ENCODE results near the gene POU5F1. TPM values are rescaled to one million over a fixed set of nuclear protein-coding genes. Genes with fewer than 3 reads are reported as not detected.

POU5F1 gene
- total and polyA plus RNA-seq, 2 of the 4 experiments (the other 2 are of a cell fraction) = not detected

- Histone ChIP-seq H4K20me1 (ENCODE audit: insufficient read depth, low read length) (no peaks in the 10 kb centered on the region), H3K14ac (replicated peaks; ENCODE audit: low read depth, low read length) (no peak overlapping the region), H2AK5ac (ENCODE audit: low read depth, low read length) (no peak overlapping the region), H2AK9ac (replicated peaks; ENCODE audit: low read depth, low read length, poor library complexity) (no peak overlapping the region), H3K4ac (ENCODE audit: low read depth, low read length) (no peak overlapping the region), H3K9me3 (ENCODE audit: control insufficient read depth, insufficient read depth, low read length) (no peaks in the 10 kb centered on the region), H3K18ac (ENCODE audit: low read depth, low read length) (no peak overlapping the region), H3K27me3 (ENCODE audit: control insufficient read depth, insufficient read depth, low read length) (no peaks in the 10 kb centered on the region), H4K5ac (ENCODE audit: low read depth, low read length) (no peak overlapping the region), H3K56ac (ENCODE audit: extremely low read depth, insufficient read depth, low read length) (no peak overlapping the region), H3K4me1 (ENCODE audit: control insufficient read depth, insufficient read depth, low read length) (peaks cover 7% of the 10 kb centered on the region; the same call in 1 of the 2 replicates), H4K91ac (ENCODE audit: insufficient read depth, low read depth, low read length) (no peak overlapping the region), H3K23ac (ENCODE audit: low read depth, low read length) (no peak overlapping the region), H3K36me3 (ENCODE audit: control insufficient read depth, insufficient read depth, low read length) (no peaks in the 10 kb centered on the region; the same call in 1 of the 2 replicates), H3K27ac (ENCODE audit: insufficient read depth, low read length) (no peak overlapping the region), H3K9me1 (ENCODE audit: insufficient read depth, low read length) (peaks cover 9% of the 10 kb centered on the region; the same call in 1 of the 2 replicates), H3K4me2 (ENCODE audit: low read depth, low read length) (no peak overlapping the region), H2BK20ac (ENCODE audit: low read depth, low read length) (no peak overlapping the region), H2BK120ac (ENCODE audit: low read depth, low read length) (no peak overlapping the region), H3K9ac (ENCODE audit: low read depth, low read length) (no peak overlapping the region), H2BK15ac (ENCODE audit: low read depth, low read length) (no peak overlapping the region), H2BK5ac (ENCODE audit: low read depth, low read length, poor library complexity, severe bottlenecking) (no peak overlapping the region), H3K79me1 (ENCODE audit: low read depth in 1 of 2, low read length in 2 of 2) (no peaks in the 10 kb centered on the region), H2AFZ (replicated peaks; ENCODE audit: low read length, poor library complexity) (no peak overlapping the region), H3K4me3 (ENCODE audit: insufficient read depth, low read depth, low read length) (no peak overlapping the region), H4K8ac (ENCODE audit: low read depth in 2 of 2, low read length in 2 of 2) (no peak overlapping the region)
- DNase-seq (no peak), ATAC-seq (ENCODE audit: low read depth) (no peak)
- ChIA-PET POLR2A (ENCODE audit: unreplicated experiment) (no interaction called here), CTCF (no interaction called here)
- intact Hi-C loops (cut with micrococcal nuclease) = no loop called here
- no CpG with 5 or more reads among the region's 10 CpGs for WGBS, 2 experiments (ENCODE audit: extremely low coverage in 2 of 2, insufficient read length in 1 of 2)
- dilution Hi-C loops (cut with HindIII; ENCODE audit: low sequenced_read_pairs, unreplicated experiment) = no loop called here
- in situ Hi-C loops (cut with MboI; ENCODE audit: low sequenced_read_pairs) = no loop called here
- no TSS peak for BruUV-seq (replicated peaks)
- TF ChIP-seq MXI1 (IDR thresholded peaks at IDR 0.05; ENCODE audit: borderline replicate concordance, low read depth, low read length) (no peak), MAFK (IDR thresholded peaks at IDR 0.05; ENCODE audit: low read depth, low read length) (no peak), NFE2L2 (IDR thresholded peaks at IDR 0.05; ENCODE audit: low read depth, low read length) (no peak), BHLHE40 (IDR thresholded peaks at IDR 0.05; ENCODE audit: low read depth, low read length) (no peak), RAD21 (IDR thresholded peaks at IDR 0.05; ENCODE audit: low read length) (no peak), CHD1 (IDR thresholded peaks at IDR 0.05; ENCODE audit: low read depth, low read length) (no peak), RCOR1 (IDR thresholded peaks at IDR 0.05; ENCODE audit: insufficient replicate concordance, low read length) (no peak), CTCF (conservative IDR thresholded peaks at IDR 0.05; ENCODE audit: low read depth, low read length) (no peak), SMC3 (IDR thresholded peaks at IDR 0.05; ENCODE audit: low read depth, low read length) (no peak), RFX5 (IDR thresholded peaks at IDR 0.05; ENCODE audit: low read depth, low read length) (no peak), FOS (IDR thresholded peaks at IDR 0.05; ENCODE audit: low read depth, low read length) (no peak), USF2 (IDR thresholded peaks at IDR 0.05; ENCODE audit: low read depth, low read length) (no peak), CEBPB (IDR thresholded peaks at IDR 0.05; ENCODE audit: low read depth, low read length) (no peak), POLR2A (IDR thresholded peaks at IDR 0.05; ENCODE audit: low read depth, low read length) (no peak), ELK1 (IDR thresholded peaks at IDR 0.05; ENCODE audit: borderline replicate concordance, low read depth, low read length) (no peak), MAZ (IDR thresholded peaks at IDR 0.05; ENCODE audit: borderline replicate concordance, low read depth, low read length) (no peak)
Observed at GRCh38 chr6:31170987-31171671, 647 bp upstream of the POU5F1 start.
